ENCODE data around the gene LHFPL4.

Gene LHFPL4

DNA sequence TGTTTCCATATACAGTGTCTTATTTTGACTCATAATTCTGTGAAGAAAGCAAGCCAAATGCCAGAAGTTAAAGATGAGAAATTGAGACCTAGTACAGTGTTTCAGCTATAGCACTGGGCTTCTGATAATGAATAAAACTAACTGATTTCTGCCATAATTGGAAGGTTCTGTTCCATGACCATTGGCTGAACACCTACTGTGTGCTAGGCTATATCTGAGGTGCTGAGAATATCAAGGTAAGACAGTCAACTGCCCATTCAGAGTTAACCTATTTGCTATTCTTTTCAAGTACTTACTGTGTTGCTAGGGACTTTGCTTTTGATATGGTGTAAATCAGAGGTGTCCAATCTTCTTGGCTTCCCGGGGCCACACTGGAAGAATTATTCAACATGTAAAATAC is 73.4 kb downstream of the LHFPL4 start:
- DNase-seq (ENCODE audit: insufficient read length, low spot score), result no peak
- no peak for FAIRE-seq

DNA sequence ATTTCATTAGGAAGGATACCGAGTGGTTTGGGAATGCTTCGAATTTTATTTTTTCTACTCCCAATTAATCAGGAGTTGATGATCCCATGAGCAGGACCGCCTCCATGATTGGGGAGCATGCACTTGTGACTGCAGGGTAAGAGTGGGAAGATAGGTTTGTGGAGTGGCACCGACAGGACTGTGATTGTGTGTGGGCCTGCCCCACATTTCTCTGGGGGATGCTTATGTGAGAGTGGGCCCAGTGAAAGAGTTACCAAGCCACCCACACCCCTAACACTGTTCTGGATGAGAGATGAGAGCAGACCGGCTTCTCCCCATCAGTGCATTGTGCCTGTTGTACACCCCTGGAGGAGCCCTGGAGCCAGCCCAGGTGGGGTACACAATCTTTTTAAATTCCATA is 76.7 kb downstream of the LHFPL4 start:
- DNase-seq (ENCODE audit: insufficient read length, low spot score) (no peak), FAIRE-seq (no peak)

DNA sequence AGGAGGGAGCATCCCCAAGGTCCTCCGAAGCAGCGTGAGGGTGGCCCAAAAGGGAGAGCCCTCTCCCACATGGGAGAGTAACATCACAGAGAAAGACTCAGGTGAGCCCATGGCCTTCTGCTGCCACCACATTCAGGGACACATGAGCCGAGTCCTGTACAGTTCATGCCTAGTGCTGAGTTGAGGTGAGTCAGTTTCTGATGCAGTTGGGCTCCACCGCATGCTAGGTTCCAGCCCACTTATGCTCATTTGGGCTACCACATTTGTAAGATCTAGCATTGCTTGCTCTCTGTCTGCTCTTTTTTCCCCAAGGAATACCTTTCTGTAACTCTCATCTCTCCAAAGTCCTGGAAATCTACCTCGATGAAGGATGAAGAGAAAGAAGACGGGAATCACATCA is 79.1 kb downstream of the LHFPL4 start:
- FAIRE-seq (no peak), DNase-seq (ENCODE audit: insufficient read length, low spot score) (no peak)

DNA sequence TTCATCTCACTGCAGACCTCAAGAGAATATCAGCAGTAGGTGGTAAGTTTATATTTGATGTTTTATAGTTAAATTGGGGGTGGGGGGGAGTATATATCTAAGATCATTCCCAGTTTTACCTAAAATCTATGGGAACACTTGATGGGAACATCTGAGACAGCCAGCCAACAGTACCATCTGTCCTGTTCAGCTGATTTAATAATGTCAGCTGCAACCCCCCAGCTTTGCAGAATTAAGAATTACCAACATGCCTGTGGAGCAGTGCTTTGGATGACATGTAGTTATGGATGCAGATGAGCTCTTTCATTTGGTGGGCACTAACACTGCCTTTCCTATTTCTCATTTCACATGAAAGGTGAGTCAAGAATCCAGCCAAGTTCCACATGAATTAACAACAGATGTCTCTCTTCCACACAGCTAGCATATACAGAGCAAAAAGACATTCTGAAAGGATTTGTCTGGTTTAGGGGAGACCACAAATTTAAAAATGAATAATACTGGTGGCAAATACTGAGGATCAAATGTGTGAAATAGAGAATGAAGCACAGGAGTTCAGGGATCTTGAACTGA is 80.0 kb downstream of the LHFPL4 start:
- FAIRE-seq (no peak), DNase-seq (ENCODE audit: insufficient read length, low spot score) (no peak)

DNA sequence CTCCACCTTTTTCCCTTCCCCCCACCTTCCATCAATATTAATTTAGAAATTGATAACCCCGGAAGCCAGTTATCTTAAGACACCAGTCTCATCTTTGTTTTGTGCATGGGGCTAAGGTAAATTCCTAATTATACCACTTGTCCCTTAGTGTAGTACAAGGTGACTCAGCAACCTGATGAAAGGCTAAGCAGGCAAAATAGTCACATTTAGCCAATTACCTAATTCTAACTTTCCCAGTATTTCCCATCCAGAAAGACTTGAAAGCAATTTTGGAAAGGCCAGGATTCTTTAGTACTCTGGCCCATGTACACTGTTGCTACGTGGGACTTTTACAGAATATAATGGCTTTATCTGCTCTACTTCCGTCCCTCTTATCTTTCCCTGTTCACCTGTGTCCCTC is 83.6 kb downstream of the LHFPL4 start:
- FAIRE-seq (no peak), DNase-seq (ENCODE audit: insufficient read length, low spot score) (no peak)

DNA sequence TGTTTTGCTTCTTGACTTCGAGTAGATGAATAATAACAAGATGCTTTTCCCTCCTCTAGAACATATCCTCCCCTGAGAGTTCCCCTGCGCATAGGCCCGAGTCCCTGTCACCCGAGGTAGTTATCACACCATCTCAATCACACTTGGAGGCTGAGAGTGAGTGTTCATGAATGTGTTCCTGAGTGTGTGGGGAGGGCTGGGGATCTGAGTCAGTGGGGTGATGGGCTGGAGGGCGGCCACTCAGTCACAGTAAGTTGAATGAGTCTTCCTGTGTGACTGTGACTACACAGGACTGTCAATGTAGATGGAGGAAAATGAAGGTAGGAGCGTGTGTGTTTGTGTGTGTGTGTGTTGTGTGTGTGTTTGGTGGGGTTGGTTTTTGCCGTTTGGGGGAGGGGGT is 85.2 kb downstream of the LHFPL4 start:
- no peak for FAIRE-seq
- DNase-seq (ENCODE audit: insufficient read length, low spot score), result no peak

DNA sequence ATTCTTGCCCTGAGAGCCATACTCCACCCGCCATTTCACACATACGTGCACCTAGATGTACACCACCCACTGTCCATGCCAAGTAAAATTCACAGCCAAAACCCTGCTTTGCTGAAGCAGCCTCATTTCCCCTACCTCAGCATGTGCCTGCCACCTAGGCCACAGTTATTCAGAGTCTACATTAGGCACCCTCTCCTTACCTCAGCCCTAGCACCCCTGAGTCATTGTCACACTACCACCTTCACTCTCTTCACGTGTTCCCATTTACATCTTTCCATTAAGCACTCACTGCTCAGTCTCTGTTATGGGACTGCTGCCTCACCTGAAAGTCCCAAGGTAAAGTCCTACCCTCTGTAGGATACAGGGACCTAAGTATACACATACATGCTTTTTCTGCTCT is 86.2 kb downstream of the LHFPL4 start:
- DNase-seq (ENCODE audit: insufficient read length, low spot score) (no peak), FAIRE-seq (no peak)

DNA sequence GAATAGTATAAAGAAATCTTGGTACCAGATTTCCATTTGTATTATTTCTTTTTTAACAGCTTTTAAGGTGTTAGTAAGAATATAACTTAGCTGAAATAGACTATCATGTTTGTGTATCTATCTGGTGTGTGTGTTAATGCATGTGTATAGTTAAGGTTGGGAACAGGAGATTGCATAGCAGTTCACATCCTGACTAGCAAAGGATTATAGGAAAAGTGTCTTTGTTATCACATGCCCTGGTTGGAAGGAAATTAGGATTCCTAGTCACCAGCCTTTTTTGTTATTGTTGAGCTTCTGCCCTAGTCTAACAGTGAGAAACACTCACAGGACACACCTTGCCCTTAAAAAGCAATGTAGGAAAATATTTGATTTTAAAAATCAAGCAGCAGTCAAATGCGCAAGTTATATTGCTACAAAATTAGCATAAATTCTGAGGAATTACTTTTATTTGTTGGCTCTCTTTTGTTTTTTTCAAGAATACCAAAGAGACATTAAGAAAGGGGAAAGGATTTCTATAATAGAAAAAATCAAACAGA is 98.0 kb downstream of the LHFPL4 start:
- FAIRE-seq (peak; percentile 42), DNase-seq (ENCODE audit: insufficient read length, low spot score) (no peak)

DNA sequence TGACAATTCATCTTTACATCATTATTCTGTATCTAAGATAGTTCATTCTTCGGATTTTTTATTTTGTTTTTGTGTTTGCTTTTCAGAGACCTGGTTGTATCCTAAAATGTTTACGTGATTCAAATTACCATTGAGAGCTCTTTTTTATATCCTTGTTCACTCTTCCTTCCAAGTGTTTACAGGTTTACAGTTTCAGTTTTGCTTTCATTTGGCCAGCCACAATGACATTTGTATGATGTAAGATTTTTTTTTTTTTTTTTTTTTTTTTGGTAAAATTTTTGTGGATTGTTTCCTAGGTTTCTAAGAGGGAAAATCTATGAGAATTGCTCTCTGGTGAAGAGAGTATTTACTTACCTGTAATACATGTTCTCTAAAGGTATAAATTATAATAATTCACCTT is 101.2 kb downstream of the LHFPL4 start:
- DNase-seq (ENCODE audit: insufficient read length, low spot score) (no peak), FAIRE-seq (no peak)

DNA sequence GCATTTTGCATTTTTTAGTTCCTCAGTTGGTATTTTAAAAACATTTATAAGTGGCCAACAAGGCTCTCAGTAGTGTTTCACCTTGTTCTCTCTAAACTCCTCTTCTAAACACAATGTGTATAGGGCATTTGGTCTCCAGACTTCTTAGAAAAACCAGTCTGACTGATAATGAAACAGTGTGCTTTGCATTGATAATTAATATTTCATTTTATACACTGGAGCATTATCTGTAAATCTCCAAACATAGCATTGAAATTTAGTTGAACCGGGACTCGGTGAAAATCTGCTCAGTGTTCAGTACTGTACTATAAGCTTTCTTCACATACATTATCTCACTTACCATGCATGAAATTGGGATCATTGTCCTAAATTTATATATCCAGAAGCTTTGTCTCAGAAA is 102.6 kb downstream of the LHFPL4 start:
- FAIRE-seq (no peak), DNase-seq (ENCODE audit: insufficient read length, low spot score) (no peak)

DNA sequence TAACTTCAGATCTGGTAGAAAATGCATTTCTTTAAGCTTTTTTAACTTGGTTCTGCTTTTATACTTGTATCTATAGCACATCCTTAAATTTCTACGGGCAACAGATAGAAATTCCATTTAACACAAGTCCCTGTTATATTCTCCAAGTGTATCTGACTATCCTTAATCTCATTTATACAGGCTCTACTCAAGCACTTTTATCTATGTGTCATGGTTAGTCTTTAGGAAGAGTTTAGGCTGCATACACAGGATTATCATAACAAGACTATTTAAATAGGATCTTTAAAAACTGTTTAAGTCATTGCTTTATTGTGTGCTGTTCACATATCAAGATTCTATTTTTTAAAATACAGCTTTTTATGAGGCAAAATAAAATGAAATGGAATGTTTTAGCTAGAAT is 103.5 kb downstream of the LHFPL4 start:
- DNase-seq (ENCODE audit: insufficient read length, low spot score), result no peak
- FAIRE-seq, result no peak

DNA sequence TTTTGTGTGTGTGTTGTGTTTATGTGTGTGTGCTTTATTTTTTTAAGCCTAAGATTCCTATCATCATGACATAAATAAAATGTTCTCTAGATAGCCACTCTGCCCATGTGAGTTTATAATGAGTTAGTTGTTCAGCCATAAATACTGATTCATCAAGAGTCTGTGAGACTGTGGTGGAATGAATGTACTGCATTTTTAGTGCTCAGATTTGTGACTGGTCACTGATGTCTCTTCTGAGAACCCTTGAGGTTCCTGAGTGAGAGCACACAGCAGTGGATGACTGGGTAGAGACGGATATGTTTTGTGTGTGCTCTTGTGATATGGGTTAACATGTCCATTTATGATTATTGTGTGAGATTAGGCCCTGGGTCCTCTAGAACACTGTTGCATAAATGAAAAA is 105.0 kb downstream of the LHFPL4 start:
- FAIRE-seq (no peak), DNase-seq (ENCODE audit: insufficient read length, low spot score) (no peak)

Measured in GM19239 (cell line).